Fibroblast of skin of back (primary cell): ENCODE measurements around the gene HOXB6.

Source experiments
- DNase-seq: peaks from one replicate; pipeline ENCODE4 v3.0.0-alpha.2; 2013

HOXB6 gene

GRCh38 chr17:48593840-48594537 is 10.8 kb downstream of the HOXB6 start:
- DNase-seq = peak; percentile 78

GRCh38 chr17:48593126-48593829 is 11.5 kb downstream of the HOXB6 start, which contains the start of gene HOXB5:
Gene HOXB5 (minus strand): TSS chr17:48593779. CDS start chr17:48593682, 97 bp downstream.
- no peak for DNase-seq

- no peak for DNase-seq
These were observed 12.2 kb downstream of the HOXB6 start for GRCh38 chr17:48592577-48592976.

GRCh38 chr17:48592057-48592514 is 12.7 kb downstream of the HOXB6 start:
- DNase-seq = no peak

GRCh38 chr17:48591255-48592056 is 13.3 kb downstream of the HOXB6 start:
- no peak for DNase-seq

- DNase-seq = no peak
These were observed 14.1 kb downstream of the HOXB6 start for GRCh38 chr17:48590607-48591161.

GRCh38 chr17:48589831-48590606 is 14.8 kb downstream of the HOXB6 start, which contains the start of gene HOXB3:
Gene HOXB3 (minus strand): TSS chr17:48590241. CDS start chr17:48552474, 37,767 bp downstream.
- DNase-seq = no peak

- no peak for DNase-seq
These were observed 15.5 kb downstream of the HOXB6 start for GRCh38 chr17:48589060-48589830.

GRCh38 chr17:48588528-48588927 is 16.3 kb downstream of the HOXB6 start:
- DNase-seq = no peak

GRCh38 chr17:48588074-48588415 is 16.7 kb downstream of the HOXB6 start:
- no peak for DNase-seq

- DNase-seq = no peak
These were observed 17.3 kb downstream of the HOXB6 start for GRCh38 chr17:48587276-48588073.

- DNase-seq = no peak
These were observed 18.2 kb downstream of the HOXB6 start for GRCh38 chr17:48586355-48587258.

GRCh38 chr17:48584223-48584741 is 20.5 kb downstream of the HOXB6 start:
- no peak for DNase-seq

GRCh38 chr17:48583708-48584222 is 21.0 kb downstream of the HOXB6 start:
- no peak for DNase-seq

GRCh38 chr17:48582750-48583069 is 22.1 kb downstream of the HOXB6 start:
- DNase-seq = no peak

- DNase-seq = no peak
These were observed 24.8 kb downstream of the HOXB6 start for GRCh38 chr17:48579760-48580554.

- DNase-seq = no peak
These were observed 25.4 kb downstream of the HOXB6 start for GRCh38 chr17:48579471-48579759.
